Measurements from ENCODE around the gene MSI2.

- TF ChIP-seq, protein P1, sequence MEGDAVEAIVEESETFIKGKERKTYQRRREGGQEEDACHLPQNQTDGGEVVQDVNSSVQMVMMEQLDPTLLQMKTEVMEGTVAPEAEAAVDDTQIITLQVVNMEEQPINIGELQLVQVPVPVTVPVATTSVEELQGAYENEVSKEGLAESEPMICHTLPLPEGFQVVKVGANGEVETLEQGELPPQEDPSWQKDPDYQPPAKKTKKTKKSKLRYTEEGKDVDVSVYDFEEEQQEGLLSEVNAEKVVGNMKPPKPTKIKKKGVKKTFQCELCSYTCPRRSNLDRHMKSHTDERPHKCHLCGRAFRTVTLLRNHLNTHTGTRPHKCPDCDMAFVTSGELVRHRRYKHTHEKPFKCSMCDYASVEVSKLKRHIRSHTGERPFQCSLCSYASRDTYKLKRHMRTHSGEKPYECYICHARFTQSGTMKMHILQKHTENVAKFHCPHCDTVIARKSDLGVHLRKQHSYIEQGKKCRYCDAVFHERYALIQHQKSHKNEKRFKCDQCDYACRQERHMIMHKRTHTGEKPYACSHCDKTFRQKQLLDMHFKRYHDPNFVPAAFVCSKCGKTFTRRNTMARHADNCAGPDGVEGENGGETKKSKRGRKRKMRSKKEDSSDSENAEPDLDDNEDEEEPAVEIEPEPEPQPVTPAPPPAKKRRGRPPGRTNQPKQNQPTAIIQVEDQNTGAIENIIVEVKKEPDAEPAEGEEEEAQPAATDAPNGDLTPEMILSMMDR (IDR thresholded peaks at IDR 0.05): no peak
- TF ChIP-seq POLR2A (IDR thresholded peaks at IDR 0.05): no peak
These were observed 33.3 kb downstream of the MSI2 start for GRCh38 chr17:57289613-57290012.
